ENCODE results near the gene LCN2.

DNA sequence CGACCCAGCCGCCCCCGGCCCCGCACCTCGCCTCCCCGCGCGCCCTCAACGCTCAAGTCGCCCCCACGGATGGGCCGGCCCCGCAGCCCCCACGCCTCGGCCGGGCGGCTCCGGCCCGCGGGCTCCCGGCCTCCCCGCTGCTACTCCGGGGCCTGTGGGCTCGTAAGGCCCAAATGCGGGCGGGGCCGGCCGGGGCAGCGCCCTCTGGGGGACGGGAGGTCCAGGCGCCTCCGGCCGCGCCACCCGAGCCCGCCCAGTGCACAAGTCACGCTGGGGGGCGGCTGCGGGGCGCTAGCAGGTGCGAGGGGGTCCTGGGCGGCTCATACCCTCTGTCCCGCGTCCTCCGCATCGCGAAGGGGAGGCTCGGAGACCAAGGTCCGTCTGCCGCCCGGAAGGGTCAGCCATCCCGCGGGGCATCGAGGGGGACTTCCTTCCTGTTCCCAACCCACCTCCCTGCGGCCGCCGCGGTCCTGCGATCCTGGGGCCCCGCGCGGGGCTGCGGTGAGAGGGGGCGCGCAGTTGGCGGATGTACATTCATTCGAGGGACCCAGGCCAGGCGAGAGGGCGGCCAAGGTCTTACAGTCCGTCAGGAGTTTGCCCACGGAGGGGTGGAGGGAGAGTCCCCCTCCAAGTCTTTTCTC lies 42.3 kb downstream of the LCN2 start, which contains the start of gene CIZ1:
- TF ChIP-seq POLR2A (IDR thresholded peaks at IDR 0.05) (peak in 2 of 4 donors; percentile 61 to 70), CTCF (IDR thresholded peaks at IDR 0.05) (peak; percentile 61 to 85 (median 80))
